Vagina (tissue), 2 donors: ENCODE data around the gene SMIM45.

Experiments
- DNase-seq, 2 donors: peaks; one replicate each; pipeline ENCODE4 v3.0.0-alpha.2; 2017; ENCODE audit errors: extremely low spot score in 2 of 2
- H3K27ac ChIP-seq: fragments of 200-600 bp; sonication (generic); one replicate; pipeline ENCODE4 v1.5.1; 2019
- H3K27me3 ChIP-seq: fragments of 200-600 bp; sonication (generic); one replicate; pipeline ENCODE4 v1.5.1; 2019
- H3K36me3 ChIP-seq, 2 donors: fragments of 200-600 bp; sonication (generic); one replicate each; pipeline ENCODE4 v1.5.1; 2017 to 2019
- H3K4me1 ChIP-seq: fragments of 200-600 bp; sonication (generic); one replicate; pipeline ENCODE4 v1.5.1; 2019
- H3K4me3 ChIP-seq, 2 donors: fragments of 200-600 bp; sonication (generic); 1 replicate in 1 of 2; 2 replicates in 1 of 2; pipeline ENCODE4 v1.5.1; 2016 to 2019
- H3K9me3 ChIP-seq: fragments of 200-600 bp; sonication (generic); one replicate; pipeline ENCODE4 v1.5.1; 2019
- POLR2A ChIP-seq, 2 donors: fragments of 450-650 bp; IDR thresholded peaks; one replicate each; pipeline ENCODE4 v1.6.1; 2017; ENCODE audit warnings: antibody characterized with exemption in 2 of 2, mild to moderate bottlenecking in 2 of 2, moderate library complexity in 2 of 2
- POLR2AphosphoS5 ChIP-seq, 2 donors: sonication (generic); formaldehyde crosslinking; IDR thresholded peaks; one replicate each; pipeline ENCODE4 v1.9.0; 2017; ENCODE audit warnings: antibody characterized with exemption in 2 of 2, mild to moderate bottlenecking in 2 of 2, low read depth in 1 of 2; ENCODE audit not compliant: insufficient read depth in 1 of 2
- intact Hi-C: fragments of 100-400 bp; cut with DNase I; formaldehyde crosslinking; loops from one replicate; pipeline ENCODE4 v1.15.1; 2023
- TF ChIP-seq, protein P1 (sequence below), 3 experiments: fragments of 450-650 bp in 2 of 3; fragments of 200-600 bp in 1 of 3; sonication (generic) in 1 of 3; IDR thresholded peaks; one replicate each; pipeline ENCODE4 v1.5.1; 2017 to 2019; ENCODE audit warnings: antibody characterized with exemption in 3 of 3, mild to moderate bottlenecking in 2 of 3, moderate library complexity in 2 of 3

Gene SMIM45

DNA sequence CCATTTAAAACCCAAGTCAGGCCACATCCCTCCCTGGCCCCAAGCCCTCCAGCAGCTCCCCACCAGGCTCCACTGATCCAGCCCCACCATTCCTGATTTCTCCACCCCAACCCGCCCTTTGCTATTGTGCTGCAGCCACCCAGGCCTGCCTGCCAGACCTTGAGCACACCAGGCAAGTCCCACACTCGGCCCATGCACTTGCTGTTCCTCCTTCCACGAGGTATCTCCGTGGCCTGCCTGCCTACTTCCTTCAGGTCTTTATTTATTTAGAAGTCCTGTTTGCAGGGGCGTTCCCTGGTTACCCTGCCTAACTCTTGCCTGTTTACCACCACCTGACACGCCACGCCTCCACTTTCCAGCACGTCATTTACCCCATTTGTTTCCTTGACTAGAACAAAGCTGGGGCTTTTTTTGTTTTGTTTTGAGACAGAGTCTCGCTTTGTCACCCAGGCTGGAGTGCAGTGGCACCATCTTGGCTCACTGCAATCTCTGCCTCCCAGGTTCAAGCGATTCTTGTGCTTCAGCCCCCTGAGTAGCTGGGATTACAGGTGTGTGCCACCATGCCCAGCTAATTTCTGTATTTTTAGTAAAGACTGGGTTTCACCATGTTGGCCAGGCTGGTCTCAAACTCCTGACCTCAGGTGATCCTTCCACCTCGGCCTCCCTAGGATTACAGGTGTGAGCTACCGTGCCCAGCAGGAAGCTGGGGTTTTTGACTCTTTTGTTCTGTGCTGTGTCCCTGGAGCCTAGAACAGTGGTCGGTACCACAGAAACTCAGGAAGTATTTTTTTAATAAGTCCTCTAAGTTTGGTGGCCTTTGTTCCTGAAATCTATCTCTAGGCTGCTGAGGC, 11.7 kb upstream of the SMIM45 start:
- Histone ChIP-seq H3K27ac (peak overlapping the region; percentile 49), H3K4me3 (no peak overlapping the region), H3K36me3 (no peaks in the 10 kb centered on the region), H3K9me3 (no peaks in the 10 kb centered on the region), H3K27me3 (no peaks in the 10 kb centered on the region), H3K4me1 (peaks cover 8% of the 10 kb centered on the region)
- no peak for DNase-seq
- TF ChIP-seq POLR2A (IDR thresholded peaks at IDR 0.05), result peak in 1 of 2 donors; percentile 20
- peak in 1 of 2 donors; percentile 47 for TF ChIP-seq POLR2AphosphoS5 (IDR thresholded peaks at IDR 0.05; ENCODE audit: insufficient read depth in 1 of 2, low read depth in 1 of 2)
- TF ChIP-seq, protein P1, sequence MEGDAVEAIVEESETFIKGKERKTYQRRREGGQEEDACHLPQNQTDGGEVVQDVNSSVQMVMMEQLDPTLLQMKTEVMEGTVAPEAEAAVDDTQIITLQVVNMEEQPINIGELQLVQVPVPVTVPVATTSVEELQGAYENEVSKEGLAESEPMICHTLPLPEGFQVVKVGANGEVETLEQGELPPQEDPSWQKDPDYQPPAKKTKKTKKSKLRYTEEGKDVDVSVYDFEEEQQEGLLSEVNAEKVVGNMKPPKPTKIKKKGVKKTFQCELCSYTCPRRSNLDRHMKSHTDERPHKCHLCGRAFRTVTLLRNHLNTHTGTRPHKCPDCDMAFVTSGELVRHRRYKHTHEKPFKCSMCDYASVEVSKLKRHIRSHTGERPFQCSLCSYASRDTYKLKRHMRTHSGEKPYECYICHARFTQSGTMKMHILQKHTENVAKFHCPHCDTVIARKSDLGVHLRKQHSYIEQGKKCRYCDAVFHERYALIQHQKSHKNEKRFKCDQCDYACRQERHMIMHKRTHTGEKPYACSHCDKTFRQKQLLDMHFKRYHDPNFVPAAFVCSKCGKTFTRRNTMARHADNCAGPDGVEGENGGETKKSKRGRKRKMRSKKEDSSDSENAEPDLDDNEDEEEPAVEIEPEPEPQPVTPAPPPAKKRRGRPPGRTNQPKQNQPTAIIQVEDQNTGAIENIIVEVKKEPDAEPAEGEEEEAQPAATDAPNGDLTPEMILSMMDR (IDR thresholded peaks at IDR 0.05), result no peak
- intact Hi-C loops, result loop anchor here (2.0 to 10.0 kb wide), 3 partner anchors 115 to 245 kb away; no protein-coding TSS in a partner anchor

DNA sequence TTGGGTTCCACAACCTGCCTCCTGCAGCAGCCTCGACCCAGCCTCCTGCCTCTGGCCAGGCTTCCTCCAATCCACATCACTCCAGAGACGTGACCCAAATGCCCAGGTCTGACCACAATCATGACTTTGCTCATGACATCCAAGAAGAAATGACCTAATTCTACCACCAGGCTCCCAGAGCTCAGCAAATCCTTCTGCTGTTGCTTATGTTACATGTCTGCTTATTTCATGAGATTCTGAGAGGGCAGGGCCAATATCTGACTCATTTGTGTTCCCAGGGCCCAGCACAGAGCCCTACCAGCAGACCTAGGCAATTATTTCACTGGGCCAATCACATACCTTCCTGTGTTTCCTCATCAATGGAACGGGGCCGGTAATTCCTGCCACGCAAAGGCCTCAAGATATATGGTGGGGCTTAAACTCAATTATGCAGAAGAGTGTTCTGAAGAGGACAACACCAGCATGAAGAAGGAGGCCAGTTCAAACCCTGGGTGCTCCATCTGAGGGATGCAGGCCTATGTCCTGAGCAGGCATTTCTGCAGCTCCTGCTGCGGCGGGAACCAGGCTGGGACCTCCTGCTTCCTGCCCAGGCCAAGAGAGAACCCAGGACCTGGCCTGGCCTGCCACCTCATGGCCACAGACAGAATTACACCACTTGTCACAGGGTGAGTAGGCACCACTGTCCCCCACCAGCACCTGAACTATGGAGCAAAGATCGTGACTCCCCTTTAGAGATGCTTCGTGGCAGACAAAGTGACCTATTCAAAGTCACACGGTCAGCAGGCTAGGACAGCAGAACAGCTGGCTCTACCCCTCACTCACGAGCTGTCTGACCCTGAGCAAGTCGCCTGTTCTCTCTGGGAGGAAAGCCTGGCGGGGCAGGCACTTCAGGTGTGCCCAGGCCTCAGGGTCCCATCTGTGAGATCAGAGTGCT, 10.9 kb upstream of the SMIM45 start:
- intact Hi-C loops, result loop anchor here (2.0 to 10.0 kb wide), 3 partner anchors 116 to 246 kb away; no protein-coding TSS in a partner anchor
- Histone ChIP-seq H3K4me1 (peaks cover 16% of the 10 kb centered on the region), H3K4me3 (no peak overlapping the region), H3K27ac (peak overlapping the region; percentile 49), H3K36me3 (no peaks in the 10 kb centered on the region), H3K9me3 (no peaks in the 10 kb centered on the region), H3K27me3 (no peaks in the 10 kb centered on the region)
- DNase-seq, result no peak
- TF ChIP-seq POLR2AphosphoS5 (IDR thresholded peaks at IDR 0.05; ENCODE audit: insufficient read depth in 1 of 2, low read depth in 1 of 2), result peak; percentile 55 to 62
- TF ChIP-seq POLR2A (IDR thresholded peaks at IDR 0.05), result no peak
- TF ChIP-seq, protein P1 (IDR thresholded peaks at IDR 0.05), result peak; percentile 70 to 98 (median 89)

DNA sequence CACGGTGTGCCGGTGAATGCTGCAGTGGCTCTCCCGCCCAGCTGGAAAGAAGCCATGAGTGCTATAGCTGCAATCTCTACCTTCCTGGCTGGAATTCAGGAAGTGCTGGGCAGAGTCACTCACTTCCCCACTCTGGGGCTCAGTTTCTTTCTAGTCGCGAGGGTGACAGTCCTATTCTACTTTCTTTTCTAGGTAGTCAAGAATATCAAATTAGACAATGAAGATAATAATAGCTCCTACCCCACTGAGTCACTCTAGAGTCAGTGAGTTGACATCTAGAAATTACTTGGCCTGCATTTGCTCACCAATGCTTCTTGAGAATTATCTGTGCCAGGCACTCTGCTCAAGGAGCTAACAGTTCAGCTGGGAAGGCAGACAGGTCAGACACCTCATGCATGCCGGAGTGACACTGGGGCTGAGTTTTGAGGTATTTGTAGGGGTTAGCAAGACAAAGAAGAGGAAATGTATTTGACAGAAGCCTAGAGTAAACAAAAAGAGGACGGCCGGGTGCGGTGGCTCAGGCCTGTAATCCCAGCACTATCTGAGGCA, 8.2 kb upstream of the SMIM45 start:
- Histone ChIP-seq H3K4me3 (no peak overlapping the region), H3K27me3 (no peaks in the 10 kb centered on the region), H3K4me1 (peaks cover 19% of the 10 kb centered on the region), H3K27ac (no peak overlapping the region), H3K9me3 (no peaks in the 10 kb centered on the region), H3K36me3 (no peaks in the 10 kb centered on the region)
- TF ChIP-seq POLR2AphosphoS5 (IDR thresholded peaks at IDR 0.05; ENCODE audit: insufficient read depth in 1 of 2, low read depth in 1 of 2) (no peak), POLR2A (IDR thresholded peaks at IDR 0.05) (no peak)
- TF ChIP-seq, protein P1 (IDR thresholded peaks at IDR 0.05), result no peak
- no peak for DNase-seq
- intact Hi-C loops, result loop anchor here (10.0 kb wide), 2 partner anchors 119 to 199 kb away; no protein-coding TSS in a partner anchor

DNA sequence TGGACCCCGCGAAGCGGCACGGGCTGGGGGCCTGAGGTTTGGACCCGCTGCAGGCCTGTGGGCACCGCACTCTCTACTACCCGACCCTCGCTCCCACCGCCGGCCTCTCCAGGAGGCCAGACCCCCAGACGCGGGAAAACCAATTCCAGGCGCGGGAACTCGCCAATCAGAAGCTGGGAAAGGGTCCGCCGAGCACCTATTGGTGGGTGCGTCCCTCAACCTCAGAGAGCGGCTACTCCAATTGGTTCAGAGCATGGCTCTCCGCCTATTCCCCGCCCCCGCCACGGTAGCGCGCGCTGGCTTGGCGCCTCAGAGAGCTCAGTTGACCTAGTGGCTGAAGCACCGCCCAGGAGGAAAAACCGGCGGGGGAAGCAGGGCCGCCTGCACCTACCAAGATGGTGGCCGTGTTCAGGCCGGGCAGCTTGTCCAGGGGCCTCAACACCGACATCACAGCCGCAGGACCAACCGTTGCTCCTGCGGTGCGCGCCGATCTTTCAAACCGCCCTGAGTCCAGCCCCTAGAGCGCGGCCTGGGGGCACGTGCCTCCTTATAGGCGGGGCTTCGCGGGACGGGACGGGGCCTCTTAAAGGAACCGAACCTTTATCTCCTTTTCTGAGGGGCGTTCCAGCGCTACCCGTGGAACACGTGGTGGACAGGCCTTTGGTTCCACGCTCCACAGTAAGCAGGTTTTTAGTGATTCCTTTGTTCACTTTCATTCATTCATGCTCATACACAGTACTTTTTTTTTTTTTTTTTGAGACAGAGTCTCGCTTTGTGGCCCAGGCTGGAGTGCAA, 5.1 kb upstream of the SMIM45 start, which contains the start of gene CENPM:
CENPM (minus strand) TSS at position 524 of the 795 bp plus-strand sequence; CDS start at position 448, 76 bp downstream.
- H3K36me3 ChIP-seq, result no peaks in the 10 kb centered on the region
- peaks cover 12% of the 10 kb centered on the region for H3K4me1 ChIP-seq
- peak in 1 of 2 donors; percentile 94 for DNase-seq
- intact Hi-C loops, result loop anchor here (10.0 kb wide), 2 partner anchors 122 to 202 kb away; no protein-coding TSS in a partner anchor
- H3K9me3 ChIP-seq, result no peaks in the 10 kb centered on the region
- no peaks in the 10 kb centered on the region for H3K27me3 ChIP-seq
- peak within 1 kb of the TSS; percentile 42 for H3K27ac ChIP-seq
- peak within 1 kb of the TSS; percentile 57 to 73 for H3K4me3 ChIP-seq
- TF ChIP-seq POLR2AphosphoS5 (IDR thresholded peaks at IDR 0.05; ENCODE audit: insufficient read depth in 1 of 2, low read depth in 1 of 2), result peak; percentile 74 to 78
- TF ChIP-seq, protein P1 (IDR thresholded peaks at IDR 0.05), result no peak
